K562 (cell line): ENCODE measurements around the gene DDAH2. TPM values are rescaled to one million over a fixed set of nuclear protein-coding genes. Genes with fewer than 3 reads are reported as not detected.

ENCODE experiments used
- ATF1 ChIP-seq, 2 experiments: fragments of 450-650 bp in 1 of 2; IDR thresholded peaks; 2 replicates each; pipeline ENCODE4 v1.6.1; 2016; ENCODE audit warnings: missing compliant biosample characterization in 1 of 2, missing genetic modification characterization in 1 of 2
- ETV6 ChIP-seq, 3 experiments: fragments of 150-350 bp in 1 of 3; sonication (generic) in 1 of 3; formaldehyde crosslinking in 1 of 3; IDR thresholded peaks; 2 replicates each; pipeline versions ENCODE4 v1.6.1 to v1.8.0; 2014 to 2022; ENCODE audit warnings: borderline replicate concordance in 2 of 3, low read depth in 2 of 3, antibody characterized with exemption in 1 of 3, low read length in 1 of 3, mild to moderate bottlenecking in 1 of 3, missing genetic modification reagents in 1 of 3
- HCFC1 ChIP-seq: IDR thresholded peaks from 2 replicates; pipeline ENCODE4 v1.6.1; 2012; ENCODE audit warnings: low read depth, low read length, improper control_type of control experiment
- HDGF ChIP-seq: fragments of 450-650 bp; IDR thresholded peaks from 2 replicates; pipeline ENCODE4 v1.6.1; 2016
- HOXB6 ChIP-seq: fragments of 250-450 bp; sonication (Bioruptor Pico); IDR thresholded peaks from 2 replicates; pipeline ENCODE4 v1.5.1; 2022; ENCODE audit warnings: mild to moderate bottlenecking, borderline replicate concordance
- JUNB ChIP-seq: fragments of 450-650 bp; formaldehyde crosslinking; conservative IDR thresholded peaks from 2 replicates; pipeline ENCODE4 v1.4.0; 2020; ENCODE audit warnings: mild to moderate bottlenecking
- MBD2 ChIP-seq: sonication (generic); IDR thresholded peaks from 2 replicates; pipeline ENCODE4 v1.6.1; 2016; ENCODE audit warnings: low read depth, borderline replicate concordance
- MEF2D ChIP-seq: conservative IDR thresholded peaks from 2 replicates; pipeline ENCODE4 v1.6.1; 2016; ENCODE audit warnings: low read depth, missing genetic modification characterization, missing compliant biosample characterization
- MTA2 ChIP-seq: fragments of 450-650 bp; IDR thresholded peaks from 2 replicates; pipeline ENCODE4 v1.6.1; 2016; ENCODE audit warnings: low read depth
- NFXL1 ChIP-seq: fragments of 450-650 bp; formaldehyde crosslinking; IDR thresholded peaks from 2 replicates; pipeline ENCODE4 v1.4.0; 2021; ENCODE audit warnings: mild to moderate bottlenecking
- NR1H2 ChIP-seq: sonication (generic); formaldehyde crosslinking; IDR thresholded peaks from 2 replicates; pipeline ENCODE4 v1.4.0; 2020; ENCODE audit warnings: mild to moderate bottlenecking, missing genetic modification reagents
- NR2C1 ChIP-seq, 2 experiments: fragments of 450-650 bp; IDR thresholded peaks; 2 replicates each; pipeline ENCODE4 v1.6.1; 2017; ENCODE audit warnings: mild to moderate bottlenecking in 2 of 2, antibody characterized with exemption in 1 of 2, inconsistent platforms in 1 of 2, missing compliant biosample characterization in 1 of 2, missing genetic modification characterization in 1 of 2
- POLR3A ChIP-seq: IDR thresholded peaks from 2 replicates; pipeline ENCODE4 v1.6.1; 2011; ENCODE audit warnings: borderline replicate concordance, mild to moderate bottlenecking, moderate library complexity; ENCODE audit not compliant: insufficient read length, insufficient read depth; ENCODE audit errors: extremely low read depth
- RNF2 ChIP-seq: sonication (generic); IDR thresholded peaks from 2 replicates; pipeline ENCODE4 v1.6.1; 2016
- ZBTB17 ChIP-seq: fragments of 450-650 bp; formaldehyde crosslinking; IDR thresholded peaks from 2 replicates; pipeline ENCODE4 v1.4.0; 2020; ENCODE audit warnings: mild to moderate bottlenecking
- ZNF23 ChIP-seq: fragments of 250-450 bp; sonication (Bioruptor Pico); IDR thresholded peaks from 2 replicates; pipeline ENCODE4 v1.4.0; 2020; ENCODE audit warnings: mild to moderate bottlenecking
- ZNF830 ChIP-seq: fragments of 250-450 bp; sonication (Bioruptor Pico); IDR thresholded peaks from 2 replicates; pipeline ENCODE4 v1.5.0; 2021; ENCODE audit warnings: mild to moderate bottlenecking
- polyA plus RNA-seq, 8 experiments: library from polyadenylated mRNA; depleted of rRNA in 4 of 8; stranded (reverse) in 5 of 8; unstranded in 3 of 8; fragments of >200 nt; fragmentation: Nextera tagmentation in 2 of 8; fragmentation: Illumina TruSeq in 1 of 8; extraction: Ambion mirVana in 2 of 8; extraction: Trizol in 1 of 8; gene quantifications; 2 replicates each; pipeline versions ENCODE4 v1.2.1 to v1.2.3, GENCODE V29; 2011 to 2014; ENCODE audit warnings: inconsistent platforms in 1 of 8, missing spikeins in 1 of 8
- total RNA-seq, 7 experiments: library from RNA; depleted of rRNA in 6 of 7; stranded (reverse); fragments of >200 nt in 6 of 7; fragmentation: Illumina TruSeq in 2 of 7; extraction: Trizol in 2 of 7; gene quantifications; 2 replicates each; pipeline versions ENCODE4 v1.2.1 to v1.2.3, GENCODE V29; 2011 to 2021; ENCODE audit warnings: low replicate concordance in 1 of 7
- TF ChIP-seq, protein P1 (sequence below): sonication (generic); formaldehyde crosslinking; IDR thresholded peaks from 2 replicates; pipeline ENCODE4 v1.9.0; 2022; ENCODE audit warnings: mild to moderate bottlenecking, missing genetic modification reagents
- TF ChIP-seq, protein P2 (sequence below): sonication (generic); formaldehyde crosslinking; IDR thresholded peaks from 2 replicates; pipeline ENCODE4 v1.8.0; 2022; ENCODE audit warnings: mild to moderate bottlenecking, missing genetic modification reagents
- TF ChIP-seq, protein P3 (sequence below), 2 experiments: IDR thresholded peaks in 1 of 2; conservative IDR thresholded peaks in 1 of 2; 2 replicates each; pipeline ENCODE4 v1.6.1; 2016; ENCODE audit warnings: low read depth in 2 of 2, mild to moderate bottlenecking in 1 of 2, missing compliant biosample characterization in 1 of 2, missing genetic modification characterization in 1 of 2, moderate library complexity in 1 of 2
- TF ChIP-seq, protein P4 (sequence below): fragments of 450-650 bp; IDR thresholded peaks from 2 replicates; pipeline ENCODE4 v1.6.1; 2016

The DDAH2 gene
- total and polyA plus RNA-seq, 9 of the 15 experiments (the other 6 are each of a cell fraction or from before 2014, with no cell fraction given), result 1.8 to 45.4 (median 21.4) TPM

DNA sequence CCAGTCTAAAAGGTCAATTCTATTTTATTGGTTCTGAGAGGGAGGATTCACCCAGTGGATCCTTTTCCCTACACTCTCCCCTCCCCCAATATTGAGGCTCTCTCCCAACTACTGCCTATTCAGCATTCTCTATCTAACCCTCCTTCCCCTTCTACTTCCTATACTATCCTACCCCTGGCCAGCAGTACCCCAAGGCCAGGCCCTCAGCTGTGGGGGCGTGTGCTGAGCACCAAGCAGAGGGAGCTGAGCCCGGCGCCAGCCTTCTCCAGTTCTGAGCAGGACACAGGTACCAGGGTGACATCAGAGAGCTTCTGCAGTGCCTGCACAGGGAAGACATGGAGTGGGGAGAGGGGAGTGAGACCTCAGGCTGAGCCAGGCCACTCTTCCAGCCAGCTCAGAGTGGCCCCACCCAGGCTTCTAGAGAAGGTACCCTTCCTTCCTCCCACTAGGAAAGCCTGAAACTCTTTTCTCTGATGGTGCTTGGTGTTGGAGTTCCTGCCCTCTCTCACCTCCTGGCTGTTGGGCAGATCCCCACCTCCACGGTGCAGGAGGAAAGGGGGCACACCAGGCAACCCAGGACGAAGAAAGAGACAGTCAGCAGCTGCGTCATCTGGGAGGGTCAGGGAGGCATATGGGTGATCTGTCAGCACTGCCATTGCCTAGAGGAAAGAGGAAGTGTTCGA, 1.9 kb downstream of the DDAH2 start (continued):
- TF ChIP-seq HCFC1, result peak; percentile 23; the same call in 1 of the 2 replicates
- peak; percentile 62; the same call in 1 of the 2 replicates for TF ChIP-seq HDGF
- TF ChIP-seq NR2C1 (IDR thresholded peaks at IDR 0.05), result no peak
- TF ChIP-seq NR2C1 (tag; IDR thresholded peaks at IDR 0.05), result peak; percentile 9; the same call in 1 of the 2 replicates
- TF ChIP-seq, protein P1, sequence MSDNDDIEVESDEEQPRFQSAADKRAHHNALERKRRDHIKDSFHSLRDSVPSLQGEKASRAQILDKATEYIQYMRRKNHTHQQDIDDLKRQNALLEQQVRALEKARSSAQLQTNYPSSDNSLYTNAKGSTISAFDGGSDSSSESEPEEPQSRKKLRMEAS (CRISPR knock-in tag), result no peak; the same call in none of the 2 replicates
- TF ChIP-seq NFXL1, result no peak
- no peak for TF ChIP-seq MEF2D (tag)
- TF ChIP-seq, protein P2, sequence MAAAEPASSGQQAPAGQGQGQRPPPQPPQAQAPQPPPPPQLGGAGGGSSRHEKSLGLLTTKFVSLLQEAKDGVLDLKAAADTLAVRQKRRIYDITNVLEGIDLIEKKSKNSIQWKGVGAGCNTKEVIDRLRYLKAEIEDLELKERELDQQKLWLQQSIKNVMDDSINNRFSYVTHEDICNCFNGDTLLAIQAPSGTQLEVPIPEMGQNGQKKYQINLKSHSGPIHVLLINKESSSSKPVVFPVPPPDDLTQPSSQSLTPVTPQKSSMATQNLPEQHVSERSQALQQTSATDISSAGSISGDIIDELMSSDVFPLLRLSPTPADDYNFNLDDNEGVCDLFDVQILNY, result 0 out of 2 replicates have a peak, but pooled peaks have one; percentile 77
- no peak for TF ChIP-seq POLR3A
- no peak for TF ChIP-seq MBD2
- no peak for TF ChIP-seq JUNB (CRISPR knock-in tag)
- no peak for TF ChIP-seq NR1H2
- TF ChIP-seq HOXB6, result no peak
- TF ChIP-seq, protein P3, sequence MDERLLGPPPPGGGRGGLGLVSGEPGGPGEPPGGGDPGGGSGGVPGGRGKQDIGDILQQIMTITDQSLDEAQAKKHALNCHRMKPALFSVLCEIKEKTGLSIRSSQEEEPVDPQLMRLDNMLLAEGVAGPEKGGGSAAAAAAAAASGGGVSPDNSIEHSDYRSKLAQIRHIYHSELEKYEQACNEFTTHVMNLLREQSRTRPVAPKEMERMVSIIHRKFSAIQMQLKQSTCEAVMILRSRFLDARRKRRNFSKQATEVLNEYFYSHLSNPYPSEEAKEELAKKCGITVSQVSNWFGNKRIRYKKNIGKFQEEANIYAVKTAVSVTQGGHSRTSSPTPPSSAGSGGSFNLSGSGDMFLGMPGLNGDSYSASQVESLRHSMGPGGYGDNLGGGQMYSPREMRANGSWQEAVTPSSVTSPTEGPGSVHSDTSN (CRISPR knock-in tag; IDR thresholded peaks at IDR 0.05; ENCODE audit: low read depth), result no peak; the same call in 1 of the 2 replicates
- TF ChIP-seq, protein P3 (tag; conservative IDR thresholded peaks at IDR 0.05; ENCODE audit: low read depth), result peak; percentile 81; the same call in 1 of the 2 replicates
- TF ChIP-seq RNF2, result no peak
- TF ChIP-seq ZNF830 (CRISPR knock-in tag), result no peak
- no peak for TF ChIP-seq ETV6 (IDR thresholded peaks at IDR 0.05; ENCODE audit: borderline replicate concordance in 1 of 2, low read depth in 2 of 2, low read length in 1 of 2)
- TF ChIP-seq ETV6 (CRISPR knock-in tag; IDR thresholded peaks at IDR 0.05; ENCODE audit: borderline replicate concordance), result no peak
- TF ChIP-seq ZNF23 (CRISPR knock-in tag), result no peak
- TF ChIP-seq MTA2, result no peak
- TF ChIP-seq, protein P4, sequence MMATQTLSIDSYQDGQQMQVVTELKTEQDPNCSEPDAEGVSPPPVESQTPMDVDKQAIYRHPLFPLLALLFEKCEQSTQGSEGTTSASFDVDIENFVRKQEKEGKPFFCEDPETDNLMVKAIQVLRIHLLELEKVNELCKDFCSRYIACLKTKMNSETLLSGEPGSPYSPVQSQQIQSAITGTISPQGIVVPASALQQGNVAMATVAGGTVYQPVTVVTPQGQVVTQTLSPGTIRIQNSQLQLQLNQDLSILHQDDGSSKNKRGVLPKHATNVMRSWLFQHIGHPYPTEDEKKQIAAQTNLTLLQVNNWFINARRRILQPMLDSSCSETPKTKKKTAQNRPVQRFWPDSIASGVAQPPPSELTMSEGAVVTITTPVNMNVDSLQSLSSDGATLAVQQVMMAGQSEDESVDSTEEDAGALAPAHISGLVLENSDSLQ, result peak; percentile 69
- no peak for TF ChIP-seq ATF1 (CRISPR knock-in tag; IDR thresholded peaks at IDR 0.05)
- TF ChIP-seq ATF1 (tag; IDR thresholded peaks at IDR 0.05), result peak; percentile 66
- peak; percentile 69; the same call in 1 of the 2 replicates for TF ChIP-seq ZBTB17 (CRISPR knock-in tag)
